Measurements from ENCODE around the gene A1BG.

Gene A1BG, protein sequence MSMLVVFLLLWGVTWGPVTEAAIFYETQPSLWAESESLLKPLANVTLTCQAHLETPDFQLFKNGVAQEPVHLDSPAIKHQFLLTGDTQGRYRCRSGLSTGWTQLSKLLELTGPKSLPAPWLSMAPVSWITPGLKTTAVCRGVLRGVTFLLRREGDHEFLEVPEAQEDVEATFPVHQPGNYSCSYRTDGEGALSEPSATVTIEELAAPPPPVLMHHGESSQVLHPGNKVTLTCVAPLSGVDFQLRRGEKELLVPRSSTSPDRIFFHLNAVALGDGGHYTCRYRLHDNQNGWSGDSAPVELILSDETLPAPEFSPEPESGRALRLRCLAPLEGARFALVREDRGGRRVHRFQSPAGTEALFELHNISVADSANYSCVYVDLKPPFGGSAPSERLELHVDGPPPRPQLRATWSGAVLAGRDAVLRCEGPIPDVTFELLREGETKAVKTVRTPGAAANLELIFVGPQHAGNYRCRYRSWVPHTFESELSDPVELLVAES

DNA sequence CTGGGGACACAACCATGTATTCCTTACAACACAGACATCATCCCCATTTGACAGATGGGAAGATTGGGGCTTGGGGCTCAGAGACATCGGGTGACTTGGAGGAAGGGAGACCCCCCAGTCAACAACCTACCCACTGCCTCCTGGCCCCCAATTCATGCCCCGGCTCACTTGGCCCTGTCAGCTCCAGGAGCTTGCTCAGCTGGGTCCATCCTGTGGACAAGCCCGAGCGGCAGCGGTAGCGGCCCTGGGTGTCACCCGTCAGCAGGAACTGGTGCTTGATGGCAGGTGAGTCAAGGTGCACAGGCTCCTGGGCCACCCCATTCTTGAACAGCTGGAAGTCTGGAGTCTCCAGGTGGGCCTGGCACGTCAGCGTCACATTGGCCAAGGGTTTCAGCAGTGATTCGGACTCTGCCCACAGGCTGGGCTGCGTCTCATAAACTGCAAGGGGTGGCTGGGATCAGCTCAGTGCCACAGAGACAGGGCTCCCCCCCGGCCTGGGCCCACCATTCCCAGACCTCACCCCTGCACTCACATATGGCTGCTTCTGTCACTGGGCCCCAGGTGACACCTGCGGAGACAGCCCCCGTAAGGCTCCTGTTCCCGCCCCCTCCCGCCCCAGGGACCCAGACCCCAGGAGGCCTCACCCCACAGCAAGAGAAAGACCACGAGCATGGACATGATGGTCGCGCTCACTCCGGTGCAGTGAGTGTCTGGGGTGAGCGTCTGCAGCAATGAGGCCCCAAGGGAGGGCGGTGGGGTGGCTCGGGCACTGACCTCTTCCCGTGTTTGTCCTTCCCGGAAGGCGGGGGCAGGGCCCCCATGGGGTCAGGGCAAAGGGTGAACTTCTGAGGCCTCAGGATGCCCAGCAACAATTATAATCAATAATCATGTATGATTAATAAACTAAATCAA is at the start of gene A1BG:
A1BG (minus strand) TSS at position 733 of the 912 bp plus-strand sequence; CDS start at position 678, 55 bp downstream.
- no peak for DNase-seq (ENCODE audit: low read depth)

DNA sequence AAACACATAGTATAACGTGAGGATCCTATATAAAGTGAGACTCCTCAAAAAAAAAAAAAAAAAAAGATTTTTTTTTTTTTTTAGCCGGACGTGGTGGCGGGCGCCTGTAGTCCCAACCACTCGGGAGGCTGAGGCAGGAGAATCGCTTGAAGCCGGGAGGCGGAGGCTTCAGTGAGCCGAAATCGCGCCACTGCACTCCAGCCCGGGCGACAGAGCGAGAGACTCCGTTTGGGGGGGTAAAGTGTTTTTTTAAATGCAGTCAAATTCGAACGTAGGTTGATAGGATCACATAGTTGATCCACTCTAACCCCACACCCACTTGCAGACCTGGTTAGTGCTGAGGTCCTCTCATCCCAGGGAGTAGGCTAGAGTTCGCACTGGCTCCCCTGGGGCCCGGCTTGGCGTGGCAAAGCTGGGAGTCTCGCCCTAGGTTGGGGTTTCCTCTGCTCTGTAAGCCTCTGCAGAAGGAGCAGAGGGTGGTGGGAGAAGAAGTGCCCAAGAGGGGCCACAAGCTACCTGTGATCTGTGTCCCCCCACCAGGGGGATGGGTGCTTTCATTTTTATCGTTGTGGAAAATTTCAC is 48.6 kb upstream of the A1BG start:
- DNase-seq (ENCODE audit: low read depth): no peak

GRCh38 chr19:58400916-58401839 is 47.9 kb upstream of the A1BG start:
- peak; percentile 97 for DNase-seq (ENCODE audit: low read depth)

GRCh38 chr19:58400316-58400915 is 47.1 kb upstream of the A1BG start:
- DNase-seq (ENCODE audit: low read depth): no peak

DNA sequence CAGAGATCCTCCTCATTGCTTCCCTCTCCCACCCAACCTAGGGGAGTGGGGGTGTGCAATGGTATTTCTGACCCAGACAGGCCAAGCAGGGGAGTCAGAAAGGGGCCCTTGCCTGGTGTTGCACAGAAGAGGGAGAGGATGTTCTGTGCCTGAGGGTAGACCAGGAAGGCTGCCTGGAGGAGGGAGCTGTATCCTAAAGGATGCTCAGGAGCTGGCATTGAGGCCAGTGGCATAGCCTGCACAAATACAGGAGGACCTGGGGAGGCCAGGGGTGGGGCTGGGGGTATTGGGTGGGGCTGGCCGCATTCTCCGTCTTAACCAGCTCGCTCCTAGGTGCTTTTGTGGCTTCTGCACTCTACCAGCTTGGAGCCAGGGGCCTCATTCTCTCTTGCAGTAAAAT is 46.6 kb upstream of the A1BG start:
- DNase-seq (ENCODE audit: low read depth): no peak

GRCh38 chr19:58398545-58398944 is 45.3 kb upstream of the A1BG start:
- DNase-seq (ENCODE audit: low read depth): no peak

- DNase-seq (ENCODE audit: low read depth): no peak
Observed at GRCh38 chr19:58398087-58398486, 44.8 kb upstream of the A1BG start.

GRCh38 chr19:58397533-58398037 is 44.3 kb upstream of the A1BG start:
- DNase-seq (ENCODE audit: low read depth): no peak

- no peak for DNase-seq (ENCODE audit: low read depth)
Observed at GRCh38 chr19:58396691-58397532, 43.6 kb upstream of the A1BG start.

DNA sequence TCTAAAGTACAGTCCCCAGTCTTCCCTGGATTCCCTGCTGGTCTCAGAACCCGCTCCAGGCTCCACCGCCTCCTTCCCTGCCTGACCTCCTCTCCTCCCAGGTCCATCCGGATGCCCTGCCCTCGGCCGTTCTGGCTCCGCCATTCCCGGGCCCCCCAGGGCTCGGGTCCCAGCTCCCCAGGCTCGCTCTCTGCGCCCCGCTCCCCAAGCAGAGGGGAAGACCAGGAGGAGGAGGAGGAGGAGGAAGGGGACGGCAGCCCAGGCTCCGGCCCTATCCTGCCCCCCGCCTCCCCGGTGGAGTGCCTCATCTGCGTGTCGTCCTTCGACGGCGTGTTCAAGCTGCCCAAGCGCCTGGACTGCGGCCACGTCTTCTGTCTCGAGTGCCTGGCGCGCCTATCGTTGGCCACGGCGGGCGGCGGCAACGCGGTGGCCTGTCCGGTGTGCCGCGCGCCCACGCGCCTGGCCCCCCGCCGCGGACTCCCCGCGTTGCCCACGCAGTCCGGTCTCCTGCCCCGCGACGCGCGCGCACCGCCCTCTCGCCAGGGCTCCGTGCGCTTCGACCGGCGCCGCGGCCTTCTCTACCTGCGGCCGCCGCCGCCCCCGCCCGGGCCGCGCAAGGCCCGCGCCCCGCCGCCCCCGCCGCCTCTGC is 42.8 kb upstream of the A1BG start:
- DNase-seq (ENCODE audit: low read depth): no peak

DNA sequence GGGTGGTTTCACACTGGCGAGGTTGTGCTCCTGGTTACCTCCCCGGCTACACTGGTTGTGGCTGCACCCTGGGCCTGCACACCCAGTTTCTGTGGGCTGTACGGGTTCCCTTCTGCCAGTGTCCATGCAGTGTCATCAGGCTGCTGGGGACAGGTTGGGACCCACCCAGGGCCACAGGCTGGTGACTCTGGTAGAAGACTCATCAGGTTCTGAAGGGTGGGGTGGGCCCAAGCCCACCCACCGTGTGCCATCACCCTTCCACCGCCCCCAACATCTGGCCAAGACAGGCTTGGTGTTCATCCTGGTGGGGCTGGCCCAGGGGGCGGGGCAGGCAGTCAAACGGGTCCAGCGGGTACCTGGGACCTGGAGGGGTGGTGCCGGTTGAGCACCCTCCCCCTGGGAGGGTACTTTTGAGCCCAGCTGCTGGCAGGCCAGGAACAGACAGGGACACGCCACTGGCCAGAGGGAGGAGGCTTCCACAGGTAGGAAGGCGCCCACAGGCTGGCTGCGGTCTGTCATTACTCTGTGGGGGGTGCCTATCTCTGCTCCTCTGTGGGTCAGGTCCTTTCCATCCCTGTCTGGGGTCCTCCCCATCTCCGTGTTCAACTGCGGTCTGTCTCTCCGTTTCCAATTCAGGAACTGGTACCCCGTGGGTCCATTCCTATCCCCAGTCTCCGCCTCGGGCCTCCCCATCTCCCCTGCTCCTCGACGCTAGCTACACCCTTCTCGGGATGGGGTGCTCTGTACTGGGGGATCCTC is 42.1 kb upstream of the A1BG start, which contains the start of gene RNF225:
RNF225 (plus strand) TSS at position 437 of the 759 bp plus-strand sequence. CDS start 434 bp downstream, outside the sequence.
- DNase-seq (ENCODE audit: low read depth): no peak

- no peak for DNase-seq (ENCODE audit: low read depth)
Observed at GRCh38 chr19:58394821-58395219, 41.5 kb upstream of the A1BG start.

DNA sequence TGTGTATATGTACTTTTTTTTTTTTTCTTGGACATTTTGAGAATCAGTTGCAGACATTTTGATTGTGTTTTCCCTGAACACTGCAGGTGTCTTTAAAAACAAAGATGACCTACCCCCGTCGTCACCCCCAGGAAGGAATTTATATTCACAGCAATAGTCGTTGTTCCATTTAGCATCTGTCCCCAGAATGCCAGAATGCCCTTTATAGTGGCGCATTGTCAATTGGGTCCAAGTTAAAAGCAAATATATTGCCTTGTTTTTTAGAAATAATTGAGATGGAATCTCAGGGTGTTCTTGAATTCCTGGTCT is 40.4 kb upstream of the A1BG start:
- no peak for DNase-seq (ENCODE audit: low read depth)

- no peak for DNase-seq (ENCODE audit: low read depth)
Observed at GRCh38 chr19:58392945-58393724, 39.8 kb upstream of the A1BG start.

DNA sequence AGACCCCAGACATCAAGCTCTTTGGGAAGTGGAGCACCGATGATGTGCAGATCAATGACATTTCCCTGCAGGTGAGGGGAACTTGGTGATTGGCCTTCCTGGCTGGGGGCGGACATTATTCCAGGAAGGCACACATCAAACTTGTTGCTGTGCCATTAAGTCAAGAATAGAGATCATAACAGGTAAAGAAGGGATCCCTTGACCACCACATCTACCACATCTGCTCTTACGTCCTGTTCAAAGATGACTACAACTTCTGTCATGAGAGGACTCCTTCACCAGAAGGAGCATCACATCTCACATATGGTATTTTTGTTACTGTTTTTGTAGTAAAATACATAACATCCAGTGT is 34.9 kb upstream of the A1BG start:
- no peak for DNase-seq (ENCODE audit: low read depth)

DNA sequence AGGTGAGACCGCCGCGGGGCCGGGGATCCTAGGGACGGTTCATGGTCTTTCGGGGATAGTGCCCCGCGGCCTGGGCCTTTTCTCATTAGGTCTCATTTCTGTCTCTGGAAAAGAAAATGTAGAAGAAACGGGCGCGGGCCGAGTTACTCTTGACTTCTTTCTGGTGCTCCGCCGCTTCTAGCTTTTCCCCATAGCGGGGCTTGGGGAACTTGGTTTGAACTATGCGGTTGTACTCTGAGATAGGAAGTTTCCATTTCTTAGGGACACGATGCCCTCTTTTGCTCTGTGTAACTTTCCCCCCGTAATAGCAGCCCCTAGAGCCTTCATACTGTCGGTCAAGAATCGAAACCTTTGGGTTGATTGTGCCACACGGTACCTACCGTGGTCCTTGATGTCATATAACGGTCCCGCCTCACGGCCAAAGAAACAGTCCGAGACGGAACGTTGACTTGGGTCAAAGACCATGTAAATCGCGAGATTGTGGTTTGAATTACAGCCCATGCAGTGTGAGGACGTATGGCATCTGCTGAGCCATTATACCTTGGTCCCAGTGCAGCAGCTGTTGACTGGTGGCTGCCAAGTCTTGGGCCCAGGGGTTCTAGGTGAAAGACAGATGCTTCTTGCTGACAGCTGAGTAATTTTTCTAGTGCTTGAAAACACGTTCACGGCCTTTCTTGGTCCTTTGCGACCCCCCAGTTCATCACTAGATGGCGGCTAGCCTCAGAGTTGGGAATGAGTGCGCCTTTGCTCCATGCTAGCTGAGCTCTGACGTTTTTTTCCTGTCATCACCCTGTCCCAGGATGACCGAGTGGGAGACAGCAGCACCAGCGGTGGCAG is 34.3 kb upstream of the A1BG start:
- DNase-seq (ENCODE audit: low read depth): no peak
